ENCODE data around the gene PIP5KL1.

DNA sequence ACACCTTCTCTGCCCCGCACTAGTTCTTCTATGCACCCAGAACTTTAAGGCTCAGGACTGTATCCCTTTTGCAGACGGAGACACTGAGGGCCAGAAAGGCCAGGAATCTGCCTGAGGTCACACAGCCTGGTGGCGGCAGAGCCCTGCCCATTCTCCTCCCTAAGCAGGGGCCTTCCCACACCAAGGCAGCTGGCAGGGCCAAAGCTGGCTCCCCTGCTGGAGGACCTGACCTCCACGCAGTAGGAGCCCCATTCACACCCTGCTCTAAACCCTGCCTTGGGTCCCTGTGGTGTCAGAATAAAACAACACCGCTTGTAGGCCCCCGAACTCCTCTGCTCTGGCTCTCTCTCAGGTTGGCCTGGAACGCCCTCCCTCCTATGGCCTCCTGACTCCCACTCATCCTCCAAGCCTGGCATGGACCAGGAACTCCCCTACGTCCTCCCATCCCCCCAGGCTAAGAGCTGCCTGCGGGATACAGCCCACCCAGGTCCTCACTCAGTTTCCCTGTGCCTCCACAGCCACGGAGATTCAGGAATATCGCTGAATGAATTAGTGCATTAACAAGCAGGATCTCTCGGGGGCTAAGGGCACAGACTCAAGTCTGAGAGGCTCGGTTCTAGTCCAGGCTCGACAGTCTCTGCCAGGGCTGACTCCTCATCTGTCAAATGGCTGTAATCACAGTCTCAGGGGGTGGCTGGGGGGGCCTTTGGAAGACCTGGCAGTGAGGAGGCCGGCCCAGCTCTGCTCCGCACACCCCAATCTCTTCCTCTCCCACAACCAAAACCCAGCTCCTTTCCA lies 34.0 kb downstream of the PIP5KL1 start:
- TF ChIP-seq, protein P1, sequence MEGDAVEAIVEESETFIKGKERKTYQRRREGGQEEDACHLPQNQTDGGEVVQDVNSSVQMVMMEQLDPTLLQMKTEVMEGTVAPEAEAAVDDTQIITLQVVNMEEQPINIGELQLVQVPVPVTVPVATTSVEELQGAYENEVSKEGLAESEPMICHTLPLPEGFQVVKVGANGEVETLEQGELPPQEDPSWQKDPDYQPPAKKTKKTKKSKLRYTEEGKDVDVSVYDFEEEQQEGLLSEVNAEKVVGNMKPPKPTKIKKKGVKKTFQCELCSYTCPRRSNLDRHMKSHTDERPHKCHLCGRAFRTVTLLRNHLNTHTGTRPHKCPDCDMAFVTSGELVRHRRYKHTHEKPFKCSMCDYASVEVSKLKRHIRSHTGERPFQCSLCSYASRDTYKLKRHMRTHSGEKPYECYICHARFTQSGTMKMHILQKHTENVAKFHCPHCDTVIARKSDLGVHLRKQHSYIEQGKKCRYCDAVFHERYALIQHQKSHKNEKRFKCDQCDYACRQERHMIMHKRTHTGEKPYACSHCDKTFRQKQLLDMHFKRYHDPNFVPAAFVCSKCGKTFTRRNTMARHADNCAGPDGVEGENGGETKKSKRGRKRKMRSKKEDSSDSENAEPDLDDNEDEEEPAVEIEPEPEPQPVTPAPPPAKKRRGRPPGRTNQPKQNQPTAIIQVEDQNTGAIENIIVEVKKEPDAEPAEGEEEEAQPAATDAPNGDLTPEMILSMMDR (IDR thresholded peaks at IDR 0.05), result no peak
- TF ChIP-seq POLR2AphosphoS5 (IDR thresholded peaks at IDR 0.05; ENCODE audit: low read depth, low read length), result no peak
- no peak for TF ChIP-seq SIN3A (IDR thresholded peaks at IDR 0.05; ENCODE audit: borderline replicate concordance, insufficient read depth, low read depth, low read length)

Data from Panc1 (cell line).